ENCODE results near the gene KIF6.

GRCh38 chr6:39393075-39393474, 332.1 kb downstream of the KIF6 start:
- TF ChIP-seq, protein P1, sequence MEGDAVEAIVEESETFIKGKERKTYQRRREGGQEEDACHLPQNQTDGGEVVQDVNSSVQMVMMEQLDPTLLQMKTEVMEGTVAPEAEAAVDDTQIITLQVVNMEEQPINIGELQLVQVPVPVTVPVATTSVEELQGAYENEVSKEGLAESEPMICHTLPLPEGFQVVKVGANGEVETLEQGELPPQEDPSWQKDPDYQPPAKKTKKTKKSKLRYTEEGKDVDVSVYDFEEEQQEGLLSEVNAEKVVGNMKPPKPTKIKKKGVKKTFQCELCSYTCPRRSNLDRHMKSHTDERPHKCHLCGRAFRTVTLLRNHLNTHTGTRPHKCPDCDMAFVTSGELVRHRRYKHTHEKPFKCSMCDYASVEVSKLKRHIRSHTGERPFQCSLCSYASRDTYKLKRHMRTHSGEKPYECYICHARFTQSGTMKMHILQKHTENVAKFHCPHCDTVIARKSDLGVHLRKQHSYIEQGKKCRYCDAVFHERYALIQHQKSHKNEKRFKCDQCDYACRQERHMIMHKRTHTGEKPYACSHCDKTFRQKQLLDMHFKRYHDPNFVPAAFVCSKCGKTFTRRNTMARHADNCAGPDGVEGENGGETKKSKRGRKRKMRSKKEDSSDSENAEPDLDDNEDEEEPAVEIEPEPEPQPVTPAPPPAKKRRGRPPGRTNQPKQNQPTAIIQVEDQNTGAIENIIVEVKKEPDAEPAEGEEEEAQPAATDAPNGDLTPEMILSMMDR (IDR thresholded peaks at IDR 0.05), result no peak
- no peak for TF ChIP-seq POLR2A (IDR thresholded peaks at IDR 0.05)
